K562 (cell line): ENCODE measurements around the gene TTC24. TPM values are rescaled to one million over a fixed set of nuclear protein-coding genes. Genes with fewer than 3 reads are reported as not detected.
A peak's percentile ranks its signal among the peaks of the same experiment; 100 is the strongest.

Experiments used
- BCOR ChIP-seq: fragments of 450-650 bp; IDR thresholded peaks from 2 replicates; pipeline ENCODE4 v1.6.1; 2016
- CTBP1 ChIP-seq: fragments of 450-650 bp; IDR thresholded peaks from 2 replicates; pipeline ENCODE4 v1.6.1; 2016; ENCODE audit warnings: borderline replicate concordance
- FOXA1 ChIP-seq: fragments of 450-650 bp; IDR thresholded peaks from 2 replicates; pipeline ENCODE4 v1.6.1; 2016; ENCODE audit warnings: mild to moderate bottlenecking, borderline replicate concordance
- HMGN3 ChIP-seq: IDR thresholded peaks from 2 replicates; pipeline ENCODE4 v1.6.1; 2011; ENCODE audit warnings: borderline replicate concordance, low read depth, mild to moderate bottlenecking, mixed read lengths, low read length; ENCODE audit not compliant: insufficient read length; ENCODE audit errors: extremely low read depth
- MCM5 ChIP-seq: fragments of 450-650 bp; IDR thresholded peaks from 2 replicates; pipeline ENCODE4 v1.6.1; 2016; ENCODE audit warnings: low read depth
- MLLT1 ChIP-seq, 2 experiments: fragments of 450-650 bp; IDR thresholded peaks; 2 replicates each; pipeline ENCODE4 v1.6.1; 2016
- NFE2 ChIP-seq: IDR thresholded peaks from 2 replicates; pipeline ENCODE4 v1.6.1; 2014; ENCODE audit warnings: antibody characterized with exemption, low read depth
- PKNOX1 ChIP-seq: fragments of 450-650 bp; IDR thresholded peaks from 2 replicates; pipeline ENCODE4 v1.6.1; 2016
- PREB ChIP-seq: sonication (generic); formaldehyde crosslinking; IDR thresholded peaks from 2 replicates; pipeline ENCODE4 v1.8.1; 2023; ENCODE audit warnings: mild to moderate bottlenecking, missing genetic modification reagents
- SREBF2 ChIP-seq: sonication (generic); formaldehyde crosslinking; IDR thresholded peaks from 2 replicates; pipeline ENCODE4 v1.4.0; 2020; ENCODE audit warnings: mild to moderate bottlenecking, missing genetic modification reagents
- TFE3 ChIP-seq: fragments of 450-650 bp; formaldehyde crosslinking; IDR thresholded peaks from 2 replicates; pipeline ENCODE4 v1.4.0; 2020; ENCODE audit warnings: mild to moderate bottlenecking, mixed read lengths
- ZBTB1 ChIP-seq: sonication (generic); formaldehyde crosslinking; IDR thresholded peaks from 2 replicates; pipeline ENCODE4 v1.8.1; 2023; ENCODE audit warnings: missing genetic modification reagents, low read depth, mild to moderate bottlenecking, borderline replicate concordance
- ZKSCAN8 ChIP-seq: fragments of 200-800 bp; sonication (Bioruptor generic); IDR thresholded peaks from 2 replicates; pipeline ENCODE4 v1.6.1; 2016; ENCODE audit warnings: missing genetic modification characterization, missing compliant biosample characterization
- ZNF146 ChIP-seq: IDR thresholded peaks from one replicate; pipeline ENCODE4 v1.6.1; 2018; ENCODE audit warnings: missing compliant biosample characterization; ENCODE audit not compliant: unreplicated experiment
- ZNF175 ChIP-seq: fragments of 200-800 bp; sonication (Bioruptor generic); IDR thresholded peaks from 2 replicates; pipeline ENCODE4 v1.6.1; 2016; ENCODE audit warnings: low read depth, mild to moderate bottlenecking, missing genetic modification characterization, missing compliant biosample characterization
- ZNF282 ChIP-seq: sonication (generic); formaldehyde crosslinking; IDR thresholded peaks from 2 replicates; pipeline ENCODE4 v1.8.1; 2023; ENCODE audit warnings: missing genetic modification reagents
- ZNF436 ChIP-seq: fragments of 250-450, 450-650 bp; sonication (Bioruptor Pico); formaldehyde crosslinking; IDR thresholded peaks from 2 replicates; pipeline ENCODE4 v1.7.0; 2020; ENCODE audit warnings: mild to moderate bottlenecking
- ZNF778 ChIP-seq: fragments of 450-650 bp; formaldehyde crosslinking; IDR thresholded peaks from 2 replicates; pipeline ENCODE4 v1.4.0; 2020; ENCODE audit warnings: mild to moderate bottlenecking, moderate library complexity
- ZSCAN32 ChIP-seq: fragments of 450-650 bp; formaldehyde crosslinking; IDR thresholded peaks from 2 replicates; pipeline ENCODE4 v1.4.0; 2020; ENCODE audit warnings: mild to moderate bottlenecking, moderate library complexity
- polyA plus RNA-seq, 8 experiments: library from polyadenylated mRNA; depleted of rRNA in 4 of 8; stranded (reverse) in 5 of 8; unstranded in 3 of 8; fragments of >200 nt; fragmentation: Nextera tagmentation in 2 of 8; fragmentation: Illumina TruSeq in 1 of 8; extraction: Ambion mirVana in 2 of 8; extraction: Trizol in 1 of 8; gene quantifications; 2 replicates each; pipeline versions ENCODE4 v1.2.1 to v1.2.3, GENCODE V29; 2011 to 2014; ENCODE audit warnings: inconsistent platforms in 1 of 8, missing spikeins in 1 of 8
- total RNA-seq, 7 experiments: library from RNA; depleted of rRNA in 6 of 7; stranded (reverse); fragments of >200 nt in 6 of 7; fragmentation: Illumina TruSeq in 2 of 7; extraction: Trizol in 2 of 7; gene quantifications; 2 replicates each; pipeline versions ENCODE4 v1.2.1 to v1.2.3, GENCODE V29; 2011 to 2021; ENCODE audit warnings: low replicate concordance in 1 of 7
- TF ChIP-seq, protein P1 (sequence below): sonication (generic); formaldehyde crosslinking; IDR thresholded peaks from 2 replicates; pipeline ENCODE4 v1.5.0; 2020; ENCODE audit warnings: missing genetic modification reagents
- TF ChIP-seq, protein P2 (sequence below): sonication (generic); formaldehyde crosslinking; IDR thresholded peaks from 2 replicates; pipeline ENCODE4 v1.8.0; 2022; ENCODE audit warnings: mild to moderate bottlenecking, missing genetic modification reagents, borderline replicate concordance

The TTC24 gene
- total and polyA plus RNA-seq, 9 of the 15 experiments (the other 6 are each of a cell fraction or from before 2014, with no cell fraction given) = not detected

- no peak for TF ChIP-seq ZNF436 (CRISPR knock-in tag)
- TF ChIP-seq, protein P1, sequence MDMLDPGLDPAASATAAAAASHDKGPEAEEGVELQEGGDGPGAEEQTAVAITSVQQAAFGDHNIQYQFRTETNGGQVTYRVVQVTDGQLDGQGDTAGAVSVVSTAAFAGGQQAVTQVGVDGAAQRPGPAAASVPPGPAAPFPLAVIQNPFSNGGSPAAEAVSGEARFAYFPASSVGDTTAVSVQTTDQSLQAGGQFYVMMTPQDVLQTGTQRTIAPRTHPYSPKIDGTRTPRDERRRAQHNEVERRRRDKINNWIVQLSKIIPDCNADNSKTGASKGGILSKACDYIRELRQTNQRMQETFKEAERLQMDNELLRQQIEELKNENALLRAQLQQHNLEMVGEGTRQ (CRISPR knock-in tag) = no peak
- TF ChIP-seq NFE2 = no peak
- TF ChIP-seq ZNF282 (CRISPR knock-in tag) = no peak
- no peak for TF ChIP-seq ZBTB1 (CRISPR knock-in tag)
- TF ChIP-seq CTBP1 = peak; percentile 57; the same call in 1 of the 2 replicates
- TF ChIP-seq MLLT1 (IDR thresholded peaks at IDR 0.05) = no peak
- 0 out of 2 replicates have a peak, but pooled peaks have one; percentile 48 for TF ChIP-seq PREB
- no peak for TF ChIP-seq TFE3 (CRISPR knock-in tag)
- TF ChIP-seq ZNF175 = no peak
- TF ChIP-seq PKNOX1 = no peak
- TF ChIP-seq BCOR = 0 out of 2 replicates have a peak, but pooled peaks have one; percentile 6
- TF ChIP-seq ZSCAN32 (CRISPR knock-in tag) = no peak
- TF ChIP-seq SREBF2 (CRISPR knock-in tag) = no peak
- TF ChIP-seq HMGN3 = no peak
- TF ChIP-seq ZNF146 (CRISPR knock-in tag) = no peak
- no peak for TF ChIP-seq MCM5
- no peak for TF ChIP-seq ZKSCAN8 (CRISPR knock-in tag)
- TF ChIP-seq FOXA1 = no peak
- TF ChIP-seq, protein P2, sequence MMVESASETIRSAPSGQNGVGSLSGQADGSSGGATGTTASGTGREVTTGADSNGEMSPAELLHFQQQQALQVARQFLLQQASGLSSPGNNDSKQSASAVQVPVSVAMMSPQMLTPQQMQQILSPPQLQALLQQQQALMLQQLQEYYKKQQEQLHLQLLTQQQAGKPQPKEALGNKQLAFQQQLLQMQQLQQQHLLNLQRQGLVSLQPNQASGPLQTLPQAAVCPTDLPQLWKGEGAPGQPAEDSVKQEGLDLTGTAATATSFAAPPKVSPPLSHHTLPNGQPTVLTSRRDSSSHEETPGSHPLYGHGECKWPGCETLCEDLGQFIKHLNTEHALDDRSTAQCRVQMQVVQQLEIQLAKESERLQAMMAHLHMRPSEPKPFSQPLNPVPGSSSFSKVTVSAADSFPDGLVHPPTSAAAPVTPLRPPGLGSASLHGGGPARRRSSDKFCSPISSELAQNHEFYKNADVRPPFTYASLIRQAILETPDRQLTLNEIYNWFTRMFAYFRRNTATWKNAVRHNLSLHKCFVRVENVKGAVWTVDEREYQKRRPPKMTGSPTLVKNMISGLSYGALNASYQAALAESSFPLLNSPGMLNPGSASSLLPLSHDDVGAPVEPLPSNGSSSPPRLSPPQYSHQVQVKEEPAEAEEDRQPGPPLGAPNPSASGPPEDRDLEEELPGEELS (CRISPR knock-in tag) = no peak
- TF ChIP-seq ZNF778 (CRISPR knock-in tag) = no peak
These were observed 21.8 kb downstream of the TTC24 start, which contains the start of gene GPATCH4 (continued) for GRCh38 chr1:156601122-156601830.
